ENCODE measurements around the gene AKAP13. TPM values are rescaled to one million over a fixed set of nuclear protein-coding genes. Genes with fewer than 3 reads are reported as not detected.

The AKAP13 gene
- total and polyA plus RNA-seq, 2 of the 8 experiments (the other 6 are each of a cell fraction or from before 2014, with no cell fraction given) = 14.0 to 46.2 TPM

- H3K4ac ChIP-seq (replicated peaks; ENCODE audit: insufficient read length, low read depth, low read length) = no peak overlapping the region
- H2BK120ac ChIP-seq (replicated peaks; ENCODE audit: low read depth, low read length) = no peak overlapping the region
- WGBS, 2 experiments (ENCODE audit: extremely low coverage in 1 of 2, insufficient coverage in 1 of 2, insufficient read length in 1 of 2, insufficient replicate concordance in 2 of 2, low coverage in 1 of 2, low lambda C conversion rate in 2 of 2, missing lambda C conversion rate in 1 of 2) = 92% methylated on average over 1 of the region's 1 CpG; no CpG with 5 or more reads in 1 of the 2 experiments
- H2BK5ac ChIP-seq (ENCODE audit: low read depth, low read length) = no peak overlapping the region
- ChIA-PET POLR2A (ENCODE audit: partially characterized antibody) (no interaction called here), CTCF (ENCODE audit: partially characterized antibody) (no interaction called here)
- FAIRE-seq (no peak), DNase-seq (ENCODE audit: low read depth in 1 of 2, low spot score in 2 of 2) (no peak)
- H2AFZ ChIP-seq (ENCODE audit: low read length) = no peak overlapping the region
- H3K14ac ChIP-seq (ENCODE audit: insufficient read length) = no peak overlapping the region
- H3K56ac ChIP-seq (replicated peaks; ENCODE audit: insufficient read length, low read depth, low read length) = no peak overlapping the region
- H3K27ac ChIP-seq (ENCODE audit: low read depth, low read length) = no peak overlapping the region
- no peak overlapping the region for H3K23ac ChIP-seq (ENCODE audit: insufficient read length)
- H3K4me1 ChIP-seq (replicated peaks in 1 of 4; ENCODE audit: control insufficient read depth in 3 of 4, insufficient read depth in 4 of 4, low read length in 3 of 4) = no peaks in the 10 kb centered on the region
- H4K20me1 ChIP-seq (replicated peaks in 1 of 2; ENCODE audit: control insufficient read depth in 1 of 2, insufficient read depth in 2 of 2, low read length in 2 of 2) = no peaks in the 10 kb centered on the region
- no peak overlapping the region for H3K9ac ChIP-seq (replicated peaks in 1 of 4; ENCODE audit: extremely low read depth in 1 of 4, low read depth in 3 of 4, low read length in 3 of 4)
- no peaks in the 10 kb centered on the region for H3K23me2 ChIP-seq (ENCODE audit: low read depth, low read length)
- H4K5ac ChIP-seq (ENCODE audit: insufficient read length, low read depth, low read length) = no peak overlapping the region
- no peak overlapping the region for H3K4me3 ChIP-seq (ENCODE audit: extremely low read depth in 1 of 4, insufficient read depth in 2 of 4, low read depth in 3 of 4, low read length in 4 of 4)
- H3K79me1 ChIP-seq (ENCODE audit: low read depth, low read length) = no peaks in the 10 kb centered on the region
- no peaks in the 10 kb centered on the region for H3K27me3 ChIP-seq (replicated peaks in 1 of 4; ENCODE audit: control insufficient read depth in 3 of 4, extremely low read depth in 1 of 4, insufficient read depth in 3 of 4, low read length in 3 of 4)
- no peaks in the 10 kb centered on the region for H3K9me3 ChIP-seq (ENCODE audit: insufficient read depth in 2 of 2, low read depth in 1 of 2, low read length in 1 of 2)
- H3K79me2 ChIP-seq (ENCODE audit: control insufficient read depth in 1 of 2, insufficient read depth in 2 of 2, low read length in 2 of 2) = peaks cover 0 to 4% of the 10 kb centered on the region in 2 experiments; a peak in 1 of 4 replicates
- H3K18ac ChIP-seq (ENCODE audit: extremely low read depth, low read length) = no peak overlapping the region
- no peak overlapping the region for H2BK12ac ChIP-seq (ENCODE audit: low read depth, low read length)
- no peak overlapping the region for H3K4me2 ChIP-seq (ENCODE audit: insufficient read depth in 1 of 2, low read depth in 2 of 2, low read length in 2 of 2)
- H2AK5ac ChIP-seq (ENCODE audit: low read depth, low read length) = no peak overlapping the region
- H4K91ac ChIP-seq (replicated peaks; ENCODE audit: insufficient read length, low read length) = no peak overlapping the region
- no peak overlapping the region for H4K8ac ChIP-seq (ENCODE audit: extremely low read depth, insufficient read depth, low read length)
- no peaks in the 10 kb centered on the region; a peak in 1 of 8 replicates for H3K36me3 ChIP-seq (ENCODE audit: control insufficient read depth in 2 of 4, insufficient read depth in 4 of 4, low read length in 3 of 4)
- no peak overlapping the region for H2BK15ac ChIP-seq (ENCODE audit: low read length)
- no peak overlapping the region for H2BK20ac ChIP-seq (ENCODE audit: low read length)
- no peak for TF ChIP-seq MAFK (IDR thresholded peaks at IDR 0.05; ENCODE audit: low read depth, low read length)
- TF ChIP-seq TAF7 (optimal IDR thresholded peaks at IDR 0.05; ENCODE audit: borderline replicate concordance, low read depth, low read length) = no peak
- TF ChIP-seq RBBP5 (IDR thresholded peaks at IDR 0.05; ENCODE audit: borderline replicate concordance, low read depth, low read length) = no peak
- no peak for TF ChIP-seq CTCF (IDR thresholded peaks at IDR 0.05; ENCODE audit: control extremely low read depth in 1 of 3, insufficient read depth in 1 of 3, low read depth in 1 of 3, low read length in 3 of 3)
- TF ChIP-seq SP2 (IDR thresholded peaks at IDR 0.05; ENCODE audit: low read length) = no peak
- TF ChIP-seq SIRT6 (IDR thresholded peaks at IDR 0.05; ENCODE audit: low read length) = no peak
- TF ChIP-seq TEAD4 (IDR thresholded peaks at IDR 0.05; ENCODE audit: low read depth, low read length) = no peak
- no peak for TF ChIP-seq KDM1A (IDR thresholded peaks at IDR 0.05; ENCODE audit: borderline replicate concordance, low read length)
- TF ChIP-seq CEBPB (IDR thresholded peaks at IDR 0.05; ENCODE audit: low read depth, low read length) = no peak
- TF ChIP-seq RFX5 (IDR thresholded peaks at IDR 0.05; ENCODE audit: borderline replicate concordance, low read depth, low read length) = no peak
- TF ChIP-seq NANOG (IDR thresholded peaks at IDR 0.05; ENCODE audit: insufficient read depth, low read depth, low read length, poor library complexity, severe bottlenecking) = no peak
- no peak for TF ChIP-seq TAF1 (IDR thresholded peaks at IDR 0.05; ENCODE audit: low read depth, low read length)
- no peak for TF ChIP-seq SIX5 (IDR thresholded peaks at IDR 0.05; ENCODE audit: low read depth, low read length)
- no peak for TF ChIP-seq SP1 (IDR thresholded peaks at IDR 0.05; ENCODE audit: low read depth, low read length)
Measured at GRCh38 chr15:85571780-85572179, 191.4 kb downstream of the AKAP13 start.

Data from H1 (cell line).